WTC11 (cell line): ENCODE data around the gene EPS8L2. TPM values are rescaled to one million over a fixed set of nuclear protein-coding genes. Genes with fewer than 3 reads are reported as not detected.

ENCODE experiments used
- ATAC-seq: fragments of 200-7000 bp; cut with Tn5 transposase; 2 replicates; pipeline ENCODE4 v1.10.0; 2021; ENCODE audit warnings: mild to moderate bottlenecking, moderate library complexity
- CTCF ChIA-PET: fragments of 300-600 bp; sonication (Branson Sonifier 250); formaldehyde crosslinking; loops from one replicate; lab custom pipeline; 2021; ENCODE audit warnings: antibody characterized with exemption; lab: Charles Lee
- POLR2A ChIA-PET: fragments of 350-600 bp; sonication (Branson Sonifier 250); formaldehyde crosslinking; loops from one replicate; lab custom pipeline; 2021; ENCODE audit warnings: antibody characterized with exemption; lab: Charles Lee
- DNase-seq: peaks from one replicate; pipeline ENCODE4 v3.0.0; 2021; ENCODE audit warnings: low spot score
- H3K27ac Mint-ChIP-seq: 2 replicates; pipeline ENCODE4 v1.8.0; 2021; ENCODE audit warnings: mixed read lengths
- H3K27me3 Mint-ChIP-seq: 2 replicates; pipeline ENCODE4 v1.8.0; 2021; ENCODE audit warnings: low read depth, mild to moderate bottlenecking, moderate library complexity, mixed read lengths
- H3K36me3 Mint-ChIP-seq: 2 replicates; pipeline ENCODE4 v1.8.0; 2021; ENCODE audit warnings: mixed read lengths
- H3K4me1 Mint-ChIP-seq: 2 replicates; pipeline ENCODE4 v1.8.0; 2022; ENCODE audit warnings: mixed read lengths
- H3K4me3 Mint-ChIP-seq: 2 replicates; pipeline ENCODE4 v1.8.0; 2021; ENCODE audit warnings: mild to moderate bottlenecking, moderate library complexity, mixed read lengths
- H3K9me3 Mint-ChIP-seq: 2 replicates; pipeline ENCODE4 v1.8.0; 2021; ENCODE audit warnings: mixed read lengths
- CBFB ChIP-seq: sonication (generic); formaldehyde crosslinking; IDR thresholded peaks from 2 replicates; pipeline ENCODE4 v1.8.1; 2022; ENCODE audit warnings: mild to moderate bottlenecking, low read depth, missing genetic modification reagents
- CREM ChIP-seq: sonication (generic); formaldehyde crosslinking; IDR thresholded peaks from 2 replicates; pipeline ENCODE4 v1.8.1; 2022; ENCODE audit warnings: mild to moderate bottlenecking, missing genetic modification reagents, moderate library complexity
- ETV6 ChIP-seq: sonication (generic); formaldehyde crosslinking; IDR thresholded peaks from 2 replicates; pipeline ENCODE4 v1.8.1; 2022; ENCODE audit warnings: mild to moderate bottlenecking, missing genetic modification reagents
- FOXK1 ChIP-seq: sonication (generic); formaldehyde crosslinking; IDR thresholded peaks from 2 replicates; pipeline ENCODE4 v1.8.0; 2022; ENCODE audit warnings: mild to moderate bottlenecking, moderate library complexity, missing genetic modification reagents
- MAX ChIP-seq: sonication (generic); formaldehyde crosslinking; IDR thresholded peaks from 2 replicates; pipeline ENCODE4 v1.8.0; 2022; ENCODE audit warnings: mild to moderate bottlenecking, missing genetic modification reagents
- NFATC4 ChIP-seq: fragments of 250-450 bp; sonication (Bioruptor Pico); IDR thresholded peaks from 2 replicates; pipeline ENCODE4 v1.9.0; 2021; ENCODE audit warnings: mild to moderate bottlenecking
- NR2C2 ChIP-seq: sonication (generic); formaldehyde crosslinking; IDR thresholded peaks from 2 replicates; pipeline ENCODE4 v1.8.0; 2022; ENCODE audit warnings: mild to moderate bottlenecking, missing genetic modification reagents
- PRDM15 ChIP-seq: sonication (generic); formaldehyde crosslinking; IDR thresholded peaks from 2 replicates; pipeline ENCODE4 v1.8.0; 2022; ENCODE audit warnings: missing genetic modification reagents
- SP1 ChIP-seq: sonication (generic); formaldehyde crosslinking; conservative IDR thresholded peaks from 2 replicates; pipeline ENCODE4 v1.8.1; 2022; ENCODE audit warnings: missing genetic modification reagents
- ZNF121 ChIP-seq: sonication (generic); formaldehyde crosslinking; IDR thresholded peaks from 2 replicates; pipeline ENCODE4 v1.8.0; 2023; ENCODE audit warnings: missing genetic modification reagents
- ZNF317 ChIP-seq: sonication (generic); formaldehyde crosslinking; IDR thresholded peaks from 2 replicates; pipeline ENCODE4 v1.8.1; 2023; ENCODE audit warnings: low read depth, mild to moderate bottlenecking, moderate library complexity, missing genetic modification reagents, borderline replicate concordance
- ZNF423 ChIP-seq: fragments of 250-450 bp; sonication (Bioruptor Pico); IDR thresholded peaks from 2 replicates; pipeline ENCODE4 v2.1.2; 2022; ENCODE audit warnings: mild to moderate bottlenecking, moderate library complexity
- ZSCAN18 ChIP-seq: fragments of 250-450 bp; sonication (Bioruptor Pico); IDR thresholded peaks from 2 replicates; pipeline ENCODE4 v2.1.2; 2022; ENCODE audit warnings: mild to moderate bottlenecking, moderate library complexity
- total RNA-seq: library from RNA; stranded (reverse); gene quantifications from 3 replicates; pipeline ENCODE4 v1.2.3, GENCODE V29; 2021
- TF ChIP-seq, protein P1 (sequence below): fragments of 250-450 bp; sonication (Bioruptor Pico); IDR thresholded peaks from 2 replicates; pipeline ENCODE4 v1.9.0; 2021; ENCODE audit warnings: mild to moderate bottlenecking, borderline replicate concordance
- TF ChIP-seq, protein P2 (sequence below): sonication (generic); formaldehyde crosslinking; IDR thresholded peaks from 2 replicates; pipeline ENCODE4 v1.8.1; 2023; ENCODE audit warnings: mild to moderate bottlenecking, missing genetic modification reagents, moderate library complexity
- TF ChIP-seq, protein P3 (sequence below): sonication (generic); formaldehyde crosslinking; IDR thresholded peaks from 2 replicates; pipeline ENCODE4 v1.8.0; 2022; ENCODE audit warnings: mild to moderate bottlenecking, missing genetic modification reagents
- TF ChIP-seq, protein P4 (sequence below): sonication (generic); formaldehyde crosslinking; IDR thresholded peaks from 2 replicates; pipeline ENCODE4 v1.8.1; 2022; ENCODE audit warnings: mild to moderate bottlenecking, missing genetic modification reagents, moderate library complexity, borderline replicate concordance
- TF ChIP-seq, protein P5 (sequence below): fragments of 250-450 bp; sonication (Bioruptor Pico); IDR thresholded peaks from 2 replicates; pipeline ENCODE4 v1.9.0; 2021; ENCODE audit warnings: mild to moderate bottlenecking

Gene EPS8L2
- total RNA-seq, 1 experiment from 2014 or later = 51.6 TPM

GRCh38 chr11:720642-721246, 14.7 kb downstream of the EPS8L2 start:
- peaks cover 13% of the 10 kb centered on the region for H3K4me1 Mint-ChIP-seq
- H3K27me3 Mint-ChIP-seq = peaks cover 16% of the 10 kb centered on the region
- peak; percentile 87 for DNase-seq
- peak overlapping the region; percentile 47 for H3K4me3 Mint-ChIP-seq
- no peak overlapping the region for H3K27ac Mint-ChIP-seq
- TF ChIP-seq NR2C2 (no peak), ZNF423 (no peak), NFATC4 (no peak), SP1 (peak; percentile 84), MAX (CRISPR knock-in tag) (peak; percentile 77; the same call in 1 of the 2 replicates), ZNF121 (peak; percentile 93; the same call in 1 of the 2 replicates), FOXK1 (CRISPR knock-in tag) (peak; percentile 10; the same call in 1 of the 2 replicates), PRDM15 (CRISPR knock-in tag) (no peak)
- TF ChIP-seq, protein P1, sequence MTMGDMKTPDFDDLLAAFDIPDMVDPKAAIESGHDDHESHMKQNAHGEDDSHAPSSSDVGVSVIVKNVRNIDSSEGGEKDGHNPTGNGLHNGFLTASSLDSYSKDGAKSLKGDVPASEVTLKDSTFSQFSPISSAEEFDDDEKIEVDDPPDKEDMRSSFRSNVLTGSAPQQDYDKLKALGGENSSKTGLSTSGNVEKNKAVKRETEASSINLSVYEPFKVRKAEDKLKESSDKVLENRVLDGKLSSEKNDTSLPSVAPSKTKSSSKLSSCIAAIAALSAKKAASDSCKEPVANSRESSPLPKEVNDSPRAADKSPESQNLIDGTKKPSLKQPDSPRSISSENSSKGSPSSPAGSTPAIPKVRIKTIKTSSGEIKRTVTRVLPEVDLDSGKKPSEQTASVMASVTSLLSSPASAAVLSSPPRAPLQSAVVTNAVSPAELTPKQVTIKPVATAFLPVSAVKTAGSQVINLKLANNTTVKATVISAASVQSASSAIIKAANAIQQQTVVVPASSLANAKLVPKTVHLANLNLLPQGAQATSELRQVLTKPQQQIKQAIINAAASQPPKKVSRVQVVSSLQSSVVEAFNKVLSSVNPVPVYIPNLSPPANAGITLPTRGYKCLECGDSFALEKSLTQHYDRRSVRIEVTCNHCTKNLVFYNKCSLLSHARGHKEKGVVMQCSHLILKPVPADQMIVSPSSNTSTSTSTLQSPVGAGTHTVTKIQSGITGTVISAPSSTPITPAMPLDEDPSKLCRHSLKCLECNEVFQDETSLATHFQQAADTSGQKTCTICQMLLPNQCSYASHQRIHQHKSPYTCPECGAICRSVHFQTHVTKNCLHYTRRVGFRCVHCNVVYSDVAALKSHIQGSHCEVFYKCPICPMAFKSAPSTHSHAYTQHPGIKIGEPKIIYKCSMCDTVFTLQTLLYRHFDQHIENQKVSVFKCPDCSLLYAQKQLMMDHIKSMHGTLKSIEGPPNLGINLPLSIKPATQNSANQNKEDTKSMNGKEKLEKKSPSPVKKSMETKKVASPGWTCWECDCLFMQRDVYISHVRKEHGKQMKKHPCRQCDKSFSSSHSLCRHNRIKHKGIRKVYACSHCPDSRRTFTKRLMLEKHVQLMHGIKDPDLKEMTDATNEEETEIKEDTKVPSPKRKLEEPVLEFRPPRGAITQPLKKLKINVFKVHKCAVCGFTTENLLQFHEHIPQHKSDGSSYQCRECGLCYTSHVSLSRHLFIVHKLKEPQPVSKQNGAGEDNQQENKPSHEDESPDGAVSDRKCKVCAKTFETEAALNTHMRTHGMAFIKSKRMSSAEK (CRISPR knock-in tag) = no peak
- TF ChIP-seq, protein P2, sequence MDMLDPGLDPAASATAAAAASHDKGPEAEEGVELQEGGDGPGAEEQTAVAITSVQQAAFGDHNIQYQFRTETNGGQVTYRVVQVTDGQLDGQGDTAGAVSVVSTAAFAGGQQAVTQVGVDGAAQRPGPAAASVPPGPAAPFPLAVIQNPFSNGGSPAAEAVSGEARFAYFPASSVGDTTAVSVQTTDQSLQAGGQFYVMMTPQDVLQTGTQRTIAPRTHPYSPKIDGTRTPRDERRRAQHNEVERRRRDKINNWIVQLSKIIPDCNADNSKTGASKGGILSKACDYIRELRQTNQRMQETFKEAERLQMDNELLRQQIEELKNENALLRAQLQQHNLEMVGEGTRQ (CRISPR knock-in tag) = peak; percentile 10; the same call in 1 of the 2 replicates
- CTCF ChIA-PET = interaction anchor here (0.6 to 3.2 kb wide), 13 partner anchors 11 to 272 kb away, joined by 3 to 20 read pairs (median 5); partner anchors contain the start of genes DEAF1, EPS8L2, GATD1 and TMEM80
- peak; percentile 83 for ATAC-seq
- H3K36me3 Mint-ChIP-seq = no peaks in the 10 kb centered on the region
- POLR2A ChIA-PET = interaction anchor here (1.7 kb wide), 1 partner anchor 14 kb away, joined by 6 read pairs; no protein-coding TSS in a partner anchor
- H3K9me3 Mint-ChIP-seq = no peaks in the 10 kb centered on the region

GRCh38 chr11:721247-721740, 15.3 kb downstream of the EPS8L2 start:
- POLR2A ChIA-PET = interaction anchor here (0.5 to 1.7 kb wide), 4 partner anchors 9 to 140 kb away, joined by 3 to 9 read pairs (median 6); no protein-coding TSS in a partner anchor

More at GRCh38 chr11:721247-721740, 15.3 kb downstream of the EPS8L2 start:
- H3K4me1 Mint-ChIP-seq = peaks cover 13% of the 10 kb centered on the region
- no peak for DNase-seq
- CTCF ChIA-PET = interaction anchor here (0.6 to 3.2 kb wide), 17 partner anchors 11 to 167 kb away, joined by 3 to 20 read pairs (median 6); partner anchors contain the start of genes DEAF1, EPS8L2, GATD1 and TMEM80
- no peak overlapping the region for H3K4me3 Mint-ChIP-seq
- no peak overlapping the region for H3K27ac Mint-ChIP-seq
- H3K36me3 Mint-ChIP-seq = no peaks in the 10 kb centered on the region
- H3K27me3 Mint-ChIP-seq = peaks cover 16% of the 10 kb centered on the region
- TF ChIP-seq CREM (CRISPR knock-in tag) = no peak
- TF ChIP-seq ZNF317 (CRISPR knock-in tag) = no peak
- TF ChIP-seq ETV6 (CRISPR knock-in tag) = no peak
- TF ChIP-seq, protein P3, sequence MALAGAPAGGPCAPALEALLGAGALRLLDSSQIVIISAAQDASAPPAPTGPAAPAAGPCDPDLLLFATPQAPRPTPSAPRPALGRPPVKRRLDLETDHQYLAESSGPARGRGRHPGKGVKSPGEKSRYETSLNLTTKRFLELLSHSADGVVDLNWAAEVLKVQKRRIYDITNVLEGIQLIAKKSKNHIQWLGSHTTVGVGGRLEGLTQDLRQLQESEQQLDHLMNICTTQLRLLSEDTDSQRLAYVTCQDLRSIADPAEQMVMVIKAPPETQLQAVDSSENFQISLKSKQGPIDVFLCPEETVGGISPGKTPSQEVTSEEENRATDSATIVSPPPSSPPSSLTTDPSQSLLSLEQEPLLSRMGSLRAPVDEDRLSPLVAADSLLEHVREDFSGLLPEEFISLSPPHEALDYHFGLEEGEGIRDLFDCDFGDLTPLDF (CRISPR knock-in tag) = no peak
- no peak for TF ChIP-seq ZNF423
- TF ChIP-seq, protein P4, sequence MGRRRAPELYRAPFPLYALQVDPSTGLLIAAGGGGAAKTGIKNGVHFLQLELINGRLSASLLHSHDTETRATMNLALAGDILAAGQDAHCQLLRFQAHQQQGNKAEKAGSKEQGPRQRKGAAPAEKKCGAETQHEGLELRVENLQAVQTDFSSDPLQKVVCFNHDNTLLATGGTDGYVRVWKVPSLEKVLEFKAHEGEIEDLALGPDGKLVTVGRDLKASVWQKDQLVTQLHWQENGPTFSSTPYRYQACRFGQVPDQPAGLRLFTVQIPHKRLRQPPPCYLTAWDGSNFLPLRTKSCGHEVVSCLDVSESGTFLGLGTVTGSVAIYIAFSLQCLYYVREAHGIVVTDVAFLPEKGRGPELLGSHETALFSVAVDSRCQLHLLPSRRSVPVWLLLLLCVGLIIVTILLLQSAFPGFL = no peak
- TF ChIP-seq CBFB = no peak
- no peak for TF ChIP-seq NR2C2
- no peak for TF ChIP-seq ZSCAN18 (CRISPR knock-in tag)
- TF ChIP-seq, protein P5, sequence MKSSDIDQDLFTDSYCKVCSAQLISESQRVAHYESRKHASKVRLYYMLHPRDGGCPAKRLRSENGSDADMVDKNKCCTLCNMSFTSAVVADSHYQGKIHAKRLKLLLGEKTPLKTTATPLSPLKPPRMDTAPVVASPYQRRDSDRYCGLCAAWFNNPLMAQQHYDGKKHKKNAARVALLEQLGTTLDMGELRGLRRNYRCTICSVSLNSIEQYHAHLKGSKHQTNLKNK (CRISPR knock-in tag) = no peak
- no peak for TF ChIP-seq FOXK1 (CRISPR knock-in tag)
- ATAC-seq = no peak
- H3K9me3 Mint-ChIP-seq = no peaks in the 10 kb centered on the region
